NCI-H146 (cell line): ENCODE results near the gene ZP2.
"Not testable (repeated sequence)": the region's sequence is repeated elsewhere in the genome, so short reads cannot be mapped to it uniquely, and the experiment has no call there.

Experiments
- DNase-seq: peaks from one replicate; lab custom pipeline; 2025; lab: John Stamatoyannopoulos, UW

ZP2 gene

GRCh38 chr16:21211486-21211885 is at the start of gene ZP2:
ZP2 (minus strand) TSS chr16:21211574; CDS start chr16:21211547, 27 bp downstream.
- no peak for DNase-seq

GRCh38 chr16:21257284-21257683 is 45.9 kb upstream of the ZP2 start:
- DNase-seq = no peak

- DNase-seq = no peak
Measured at GRCh38 chr16:21256636-21257035, 45.3 kb upstream of the ZP2 start.

GRCh38 chr16:21253470-21253869 is 42.1 kb upstream of the ZP2 start:
- DNase-seq = no peak

- no peak for DNase-seq
Measured at GRCh38 chr16:21250072-21250923, 38.9 kb upstream of the ZP2 start.

- DNase-seq = not testable (repeated sequence)
Measured at GRCh38 chr16:21248179-21248578, 36.8 kb upstream of the ZP2 start.

GRCh38 chr16:21244518-21245215 is 33.3 kb upstream of the ZP2 start:
- DNase-seq = no peak

- DNase-seq = no peak
Measured at GRCh38 chr16:21242756-21243155, 31.4 kb upstream of the ZP2 start.

- no peak for DNase-seq
Measured at GRCh38 chr16:21239646-21240045, 28.3 kb upstream of the ZP2 start.

- no peak for DNase-seq
Measured at GRCh38 chr16:21236831-21237230, 25.5 kb upstream of the ZP2 start.

GRCh38 chr16:21235199-21235585 is 23.8 kb upstream of the ZP2 start:
- DNase-seq = no peak

- no peak for DNase-seq
Measured at GRCh38 chr16:21233521-21234150, 22.3 kb upstream of the ZP2 start, which contains the start of gene ANKS4B. ANKS4B (plus strand) TSS chr16:21233699; CDS start chr16:21233738, 39 bp downstream.

GRCh38 chr16:21233045-21233520 is 21.7 kb upstream of the ZP2 start:
- no peak for DNase-seq

- no peak for DNase-seq
Measured at GRCh38 chr16:21228361-21228872, 17.0 kb upstream of the ZP2 start.

- DNase-seq = no peak
Measured at GRCh38 chr16:21227866-21228265, 16.5 kb upstream of the ZP2 start.

- no peak for DNase-seq
Measured at GRCh38 chr16:21226749-21227148, 15.4 kb upstream of the ZP2 start.

- no peak for DNase-seq
Measured at GRCh38 chr16:21224800-21225199, 13.4 kb upstream of the ZP2 start.

GRCh38 chr16:21223787-21224186 is 12.4 kb upstream of the ZP2 start:
- DNase-seq = no peak

GRCh38 chr16:21222495-21223337 is 11.3 kb upstream of the ZP2 start:
- no peak for DNase-seq

GRCh38 chr16:21219551-21219950 is 8.2 kb upstream of the ZP2 start:
- DNase-seq = no peak

GRCh38 chr16:21218153-21218552 is 6.8 kb upstream of the ZP2 start:
- DNase-seq = no peak
